Measurements from ENCODE around the gene OR8H2. TPM values are rescaled to one million over a fixed set of nuclear protein-coding genes. Genes with fewer than 3 reads are reported as not detected.
"Not testable (repeated sequence)": the region's sequence is repeated elsewhere in the genome, so short reads cannot be mapped to it uniquely, and the experiment has no call there.

The OR8H2 gene
- not detected for total RNA-seq

- POLR2A ChIA-PET, result no interaction called here
- CTCF ChIA-PET, result no interaction called here
These were observed at the start of gene OR8H2 for GRCh38 chr11:56103210-56103737. Gene OR8H2, plus strand, starts transcription at chr11:56103687. Its CDS starts 1,356 bp downstream, at chr11:56105043.

GRCh38 chr11:56056366-56056765, 47.1 kb upstream of the OR8H2 start:
- CTCF ChIA-PET, POLR2A ChIA-PET: not testable (repeated sequence)

- POLR2A ChIA-PET, CTCF ChIA-PET: not testable (repeated sequence)
These were observed 45.7 kb upstream of the OR8H2 start for GRCh38 chr11:56057661-56058237.

- CTCF ChIA-PET, POLR2A ChIA-PET: not testable (repeated sequence)
These were observed 45.2 kb upstream of the OR8H2 start for GRCh38 chr11:56058260-56058780.

GRCh38 chr11:56066980-56067379, 36.5 kb upstream of the OR8H2 start:
- POLR2A ChIA-PET, result no interaction called here
- CTCF ChIA-PET, result no interaction called here

- ChIA-PET POLR2A (no interaction called here), CTCF (no interaction called here)
These were observed 13.8 kb upstream of the OR8H2 start for GRCh38 chr11:56089697-56090096.

- POLR2A ChIA-PET, result no interaction called here
These were observed 10.5 kb upstream of the OR8H2 start, which contains the start of gene OR8I2 for GRCh38 chr11:56093008-56093407. Gene OR8I2, plus strand, starts transcription at chr11:56093308. Its CDS starts 0 bp downstream, at chr11:56093308.

GRCh38 chr11:56122073-56122472, 18.6 kb downstream of the OR8H2 start, which contains the start of gene OR8H3:
Gene OR8H3, plus strand, starts transcription at chr11:56122373. Its CDS starts 0 bp downstream, at chr11:56122373.
- CTCF ChIA-PET, result no interaction called here

More at GRCh38 chr11:56093008-56093407, 10.5 kb upstream of the OR8H2 start, which contains the start of gene OR8I2:
- CTCF ChIA-PET, result no interaction called here

GRCh38 chr11:56140151-56140661, 36.7 kb downstream of the OR8H2 start, which contains the start of gene OR8J3:
Gene OR8J3, minus strand, starts transcription at chr11:56140201. Its CDS starts 2,483 bp downstream, at chr11:56137718.
- ChIA-PET POLR2A (no interaction called here), CTCF (no interaction called here)

More at GRCh38 chr11:56122073-56122472, 18.6 kb downstream of the OR8H2 start, which contains the start of gene OR8H3:
- POLR2A ChIA-PET, result no interaction called here

GRCh38 chr11:56143681-56144080, 40.2 kb downstream of the OR8H2 start:
- POLR2A ChIA-PET, result not testable (repeated sequence)

GRCh38 chr11:56151376-56151775, 47.9 kb downstream of the OR8H2 start:
- ChIA-PET CTCF (no interaction called here), POLR2A (no interaction called here)

More at GRCh38 chr11:56143681-56144080, 40.2 kb downstream of the OR8H2 start:
- CTCF ChIA-PET, result not testable (repeated sequence)

GRCh38 chr11:56152333-56152732, 48.8 kb downstream of the OR8H2 start:
- ChIA-PET CTCF (no interaction called here), POLR2A (no interaction called here)

Other genes starting within 250 kb of the OR8H2 start
- gene TRIM51, start 220.4 kb upstream of the OR8H2 start, total RNA-seq, result not detected
- not detected for gene OR5W2, start 189.1 kb upstream of the OR8H2 start, total RNA-seq
- gene OR5I1, start 167.3 kb upstream of the OR8H2 start, total RNA-seq, result not detected
- gene OR10AG1, start 133.7 kb upstream of the OR8H2 start, total RNA-seq, result not detected
- not detected for gene OR5F1, start 109.1 kb upstream of the OR8H2 start, total RNA-seq
- gene OR5AS1, start 76.0 kb upstream of the OR8H2 start, total RNA-seq, result not detected
- gene OR8I2, start 10.4 kb upstream of the OR8H2 start, total RNA-seq, result not detected
- gene OR8H3, start 18.7 kb downstream of the OR8H2 start, total RNA-seq, result not detected
- not detected for gene OR8J3, start 36.5 kb downstream of the OR8H2 start, total RNA-seq
- gene OR8K5, start 56.6 kb downstream of the OR8H2 start, total RNA-seq, result not detected
- gene OR5J2, start 72.9 kb downstream of the OR8H2 start, total RNA-seq, result not detected
- not detected for gene OR5T2, start 130.6 kb downstream of the OR8H2 start, total RNA-seq
- not detected for gene OR5T3, start 148.6 kb downstream of the OR8H2 start, total RNA-seq
- gene OR5T1, start 170.5 kb downstream of the OR8H2 start, total RNA-seq, result not detected
- gene OR8H1, start 188.6 kb downstream of the OR8H2 start, total RNA-seq, result not detected
- gene OR8K3, start 211.5 kb downstream of the OR8H2 start, total RNA-seq, result not detected
- not detected for gene OR8K1, start 242.4 kb downstream of the OR8H2 start, total RNA-seq